ENCODE data around the gene ACADM.
"Not testable (repeated sequence)": the region's sequence is repeated elsewhere in the genome, so short reads cannot be mapped to it uniquely, and the experiment has no call there.

The ACADM gene

DNA sequence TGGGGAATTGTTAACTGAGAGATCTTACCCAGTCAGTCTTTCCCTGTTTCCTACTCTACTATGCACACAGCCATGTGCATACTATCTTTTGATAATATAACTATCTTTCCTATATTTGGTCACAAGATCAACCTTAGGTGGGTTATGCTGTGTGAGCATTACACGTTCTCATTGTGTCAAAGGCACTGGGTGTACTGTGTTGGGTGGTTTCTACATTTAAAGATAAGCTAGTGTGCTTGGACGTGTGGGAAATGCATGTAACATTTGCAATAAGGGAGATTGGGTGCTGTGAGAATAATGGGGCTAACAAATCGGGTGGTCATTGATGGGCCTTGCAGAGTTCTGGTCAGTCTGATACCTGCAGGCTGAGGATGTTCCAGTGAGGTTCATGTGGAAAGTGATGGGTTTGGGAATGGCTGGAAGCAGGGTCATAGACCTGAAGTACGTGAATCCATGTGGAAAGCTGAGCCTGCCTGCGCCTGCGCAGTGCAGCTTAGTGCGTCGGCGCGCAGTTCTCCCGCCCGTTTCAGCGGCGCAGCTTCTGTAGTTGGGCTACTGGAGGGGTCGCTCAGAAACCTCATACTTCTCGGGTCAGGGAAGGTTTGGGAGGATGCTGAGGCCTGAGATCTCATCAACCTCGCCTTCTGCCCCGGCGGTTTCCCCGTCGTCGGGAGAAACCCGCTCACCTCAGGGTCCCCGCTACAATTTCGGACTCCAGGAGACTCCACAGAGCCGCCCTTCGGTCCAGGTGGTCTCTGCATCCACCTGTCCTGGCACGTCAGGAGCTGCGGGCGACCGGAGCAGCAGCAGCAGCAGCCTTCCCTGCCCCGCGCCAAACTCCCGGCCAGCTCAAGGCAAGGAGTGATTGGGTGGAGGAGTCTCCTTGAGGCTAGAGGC lies 72.1 kb downstream of the ACADM start, which contains the start of gene MSH4:
Gene MSH4, plus strand, starts transcription at position 507 of the 897 bp plus-strand sequence. Its CDS starts 104 bp downstream, at position 611.
- DNase-seq = no peak

DNA sequence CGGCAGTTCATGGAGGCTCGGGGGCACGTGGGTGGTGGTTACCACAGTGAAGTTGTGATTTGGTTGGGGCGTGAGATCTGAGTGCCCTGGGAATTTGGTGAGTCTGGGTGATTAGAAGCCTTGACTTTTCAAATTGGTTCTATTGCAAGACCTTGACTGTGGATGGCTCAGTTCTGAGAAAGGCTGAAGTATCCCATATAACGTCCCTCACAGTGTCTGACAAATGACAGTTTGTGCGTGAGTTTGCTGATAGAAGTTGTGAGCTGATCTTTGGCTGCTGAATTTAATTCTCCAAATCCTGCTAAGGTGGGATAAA lies 72.7 kb downstream of the ACADM start:
- DNase-seq = no peak

DNA sequence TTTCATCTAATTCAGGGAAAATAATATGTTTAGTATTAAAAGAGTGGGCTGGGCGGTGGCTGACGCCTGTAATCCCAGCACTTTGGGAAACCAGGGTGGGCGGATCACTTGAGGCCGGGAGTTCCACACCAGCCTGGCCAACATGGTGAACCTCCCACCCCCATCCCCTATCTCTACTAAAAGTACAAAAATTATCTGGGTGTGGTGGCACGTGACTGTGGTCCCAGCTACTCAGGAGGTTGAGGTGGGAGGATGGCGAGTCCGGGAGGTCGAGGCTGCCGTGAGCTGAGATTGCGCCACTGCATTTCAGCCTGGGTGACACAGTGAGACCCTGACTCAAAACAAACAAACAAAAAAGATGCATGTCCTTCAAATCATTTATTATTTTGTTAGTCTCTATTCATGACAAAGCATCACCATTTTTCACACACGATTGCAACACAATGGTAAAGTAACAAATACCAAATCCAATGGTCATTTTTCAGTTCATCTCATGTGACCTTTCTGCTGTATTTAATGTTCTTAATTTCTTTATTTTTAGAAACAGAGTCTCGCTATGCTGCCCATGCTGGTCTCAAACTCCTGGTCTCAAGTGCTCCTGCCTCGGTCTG lies 73.2 kb downstream of the ACADM start:
- no peak for DNase-seq

DNA sequence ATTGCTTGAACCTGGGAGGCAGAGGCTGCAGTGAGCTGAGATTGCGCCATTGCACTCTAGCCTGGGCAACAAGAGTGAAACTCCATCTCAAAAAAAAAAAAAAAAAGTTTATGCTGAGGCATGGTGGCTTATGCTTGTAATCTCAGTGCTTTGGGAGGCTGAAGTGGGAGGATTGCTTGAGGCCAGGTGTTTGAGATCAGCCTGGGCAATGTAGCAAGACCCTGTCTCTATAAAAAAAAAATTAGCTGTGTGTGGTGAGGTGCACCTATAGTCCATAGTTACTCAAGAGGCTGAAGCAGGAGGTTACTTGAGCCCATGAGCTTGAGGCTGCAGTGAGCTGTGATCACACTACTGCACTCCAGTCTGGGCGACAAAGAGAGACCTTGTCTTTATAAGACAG lies 77.0 kb downstream of the ACADM start:
- not testable (repeated sequence) for DNase-seq

DNA sequence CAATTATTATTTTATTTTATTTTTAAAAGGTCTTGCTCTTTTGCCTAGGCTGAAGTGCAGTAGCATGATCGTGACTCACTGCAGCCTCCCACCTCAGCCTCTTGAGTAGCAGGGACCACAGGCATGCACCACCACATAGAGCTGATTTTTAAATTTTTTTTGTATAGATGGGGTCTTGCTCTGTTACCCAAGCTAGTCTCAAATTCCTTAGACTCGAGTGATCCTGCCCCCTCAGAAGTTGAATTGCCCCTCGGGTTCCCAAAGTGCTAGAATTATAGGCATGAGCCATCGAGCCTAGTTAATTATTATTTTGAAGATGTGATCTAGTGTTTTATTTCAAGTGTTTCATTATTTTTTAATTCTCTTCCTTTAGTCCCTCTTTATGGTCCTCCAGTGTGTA lies 84.4 kb downstream of the ACADM start:
- DNase-seq = no peak

DNA sequence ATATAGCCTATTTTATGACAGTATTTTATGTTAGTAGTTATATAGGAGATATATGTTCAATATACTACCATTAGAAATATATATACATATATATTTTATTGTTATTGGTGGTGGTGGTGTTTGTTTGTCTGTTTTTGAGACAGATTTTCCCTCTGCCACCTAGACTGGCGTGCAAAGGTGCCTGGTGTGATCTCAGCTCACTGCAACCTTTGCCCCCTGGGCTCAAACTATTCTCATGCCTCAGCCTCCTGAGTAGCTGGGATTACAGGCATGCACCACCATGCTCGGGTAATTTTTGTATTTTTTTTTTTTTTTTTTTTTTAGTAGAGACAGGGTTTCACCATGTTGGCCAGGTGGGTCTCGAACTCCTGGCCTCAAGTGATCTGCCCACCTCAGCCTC lies 85.6 kb downstream of the ACADM start:
- not testable (repeated sequence) for DNase-seq

DNA sequence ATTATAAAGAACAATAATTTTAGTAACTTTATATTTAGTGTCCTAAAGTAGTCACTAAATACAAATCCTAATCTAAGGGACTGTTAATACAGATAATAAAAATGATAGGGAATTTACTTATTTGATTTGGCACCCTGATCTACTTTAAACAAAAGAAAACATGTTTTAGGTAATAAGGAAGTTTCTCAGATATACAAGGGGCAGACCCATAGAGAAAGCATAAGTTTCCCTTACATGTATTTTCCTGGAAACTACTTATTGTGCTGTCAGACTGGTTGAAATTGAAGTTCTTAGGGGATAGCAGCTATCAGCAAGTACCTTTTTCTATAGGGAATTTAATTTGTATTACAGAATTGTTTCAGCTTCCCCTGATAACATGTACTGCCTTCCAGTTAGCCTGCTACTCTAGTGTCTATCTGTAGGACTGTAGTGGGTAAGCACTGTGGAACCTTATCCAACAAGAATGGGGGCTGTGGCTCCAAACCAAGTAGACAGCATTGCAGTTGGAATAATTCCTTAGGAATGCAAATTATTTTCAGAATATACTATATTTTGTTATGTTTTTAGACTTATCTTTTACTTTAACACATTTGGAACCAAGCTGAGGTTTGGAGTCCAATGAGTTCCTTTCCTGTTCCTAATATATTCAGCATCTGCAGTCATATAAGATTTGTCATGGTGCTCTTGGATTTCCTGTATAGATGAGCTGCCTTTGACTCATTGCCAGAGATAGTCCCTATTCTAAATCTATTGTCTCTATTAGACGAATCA lies 86.9 kb downstream of the ACADM start:
- DNase-seq = no peak

DNA sequence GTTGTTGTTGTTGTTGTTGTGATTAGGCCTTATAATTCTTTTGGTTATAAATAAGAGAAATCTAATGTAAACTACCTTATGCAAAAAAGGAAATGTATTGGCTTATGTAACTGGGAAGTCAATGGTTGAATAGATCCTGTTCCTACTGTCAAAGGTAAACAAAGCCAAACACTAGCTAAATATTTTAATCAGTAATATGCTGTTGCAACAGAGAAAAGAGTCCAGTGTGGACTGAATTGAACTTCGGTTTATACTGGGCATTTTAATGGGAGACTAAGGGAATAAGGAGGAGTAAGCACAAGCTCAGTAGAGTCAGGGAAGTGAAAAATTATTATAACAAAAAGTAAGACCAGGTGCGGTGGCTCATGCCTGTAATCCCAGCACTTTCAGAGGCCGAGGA lies 87.6 kb downstream of the ACADM start:
- DNase-seq = no peak
